ENCODE data around the gene CYRIA. TPM values are rescaled to one million over a fixed set of nuclear protein-coding genes. Genes with fewer than 3 reads are reported as not detected.

Gene CYRIA
- total and polyA plus RNA-seq, 2 donors (not counting 3 experiments of a cell fraction or from before 2014, with no cell fraction given): 9.3 to 38.4 TPM

- Histone ChIP-seq H3K27me3 (ENCODE audit: control insufficient read depth in 2 of 2, insufficient read depth in 2 of 2, low read length in 2 of 2) (no peaks in the 10 kb centered on the region), H2AFZ (ENCODE audit: low read depth, low read length) (no peak overlapping the region), H3K79me2 (ENCODE audit: control insufficient read depth, insufficient read depth, low read length) (peaks cover 8% of the 10 kb centered on the region), H3K36me3 (ENCODE audit: control insufficient read depth in 2 of 2, extremely low read depth in 1 of 2, insufficient read depth in 2 of 2, low read length in 2 of 2) (peaks cover 0 to 3% of the 10 kb centered on the region in 2 experiments), H3K9ac (replicated peaks; ENCODE audit: extremely low read depth, insufficient read depth, low read length) (no peak overlapping the region), H3K9me3 (replicated peaks; ENCODE audit: control insufficient read depth, insufficient read depth, low read length) (no peaks in the 10 kb centered on the region), H3K9me1 (replicated peaks; ENCODE audit: control insufficient read depth, extremely low read depth, insufficient read depth, low read length) (no peaks in the 10 kb centered on the region), H4K20me1 (replicated peaks; ENCODE audit: control insufficient read depth, extremely low read depth, insufficient read depth, low read length) (no peaks in the 10 kb centered on the region), H3K4me2 (ENCODE audit: insufficient read depth, low read length) (peak overlapping the region; percentile 29), H3K4me1 (ENCODE audit: control insufficient read depth, extremely low read depth, insufficient read depth, low read length) (peaks cover 8% of the 10 kb centered on the region), H3K4me3 (replicated peaks in 1 of 3; ENCODE audit: insufficient read depth in 1 of 3, low read depth in 1 of 3, low read length in 3 of 3) (no peak overlapping the region), H3K27ac (ENCODE audit: insufficient read depth, low read depth, low read length) (peak overlapping the region; percentile 37)
- dilution Hi-C loops (cut with MboI; ENCODE audit: extremely low pct_ligation_motif_present, low sequenced_read_pairs) (no loop called here), intact Hi-C loops (cut with micrococcal nuclease) (no loop called here)
- DNase-seq (ENCODE audit: low read depth, low spot score) (peak; percentile 56), FAIRE-seq (peak; percentile 83)
- no TSS peak for BruUV-seq (replicated peaks)
- POLR2A ChIA-PET: no interaction called here
- CTCF ChIA-PET: interaction anchor here (0.7 to 1.5 kb wide), 3 partner anchors 9 to 33 kb away, joined by 3 read pairs; no protein-coding TSS in a partner anchor
- peak; percentile 22 for TF ChIP-seq FOS (IDR thresholded peaks at IDR 0.05; ENCODE audit: borderline replicate concordance, insufficient read depth, low read length)
- peak; percentile 16 for TF ChIP-seq JUN (IDR thresholded peaks at IDR 0.05; ENCODE audit: borderline replicate concordance, insufficient read depth, insufficient read length, low read depth)
- TF ChIP-seq CTCF (IDR thresholded peaks at IDR 0.05; ENCODE audit: extremely low read depth in 1 of 2, insufficient read depth in 1 of 2, low read depth in 1 of 2, low read length in 2 of 2): no peak
These were observed 31.8 kb downstream of the CYRIA start for GRCh38 chr2:16633621-16634430.

DNA sequence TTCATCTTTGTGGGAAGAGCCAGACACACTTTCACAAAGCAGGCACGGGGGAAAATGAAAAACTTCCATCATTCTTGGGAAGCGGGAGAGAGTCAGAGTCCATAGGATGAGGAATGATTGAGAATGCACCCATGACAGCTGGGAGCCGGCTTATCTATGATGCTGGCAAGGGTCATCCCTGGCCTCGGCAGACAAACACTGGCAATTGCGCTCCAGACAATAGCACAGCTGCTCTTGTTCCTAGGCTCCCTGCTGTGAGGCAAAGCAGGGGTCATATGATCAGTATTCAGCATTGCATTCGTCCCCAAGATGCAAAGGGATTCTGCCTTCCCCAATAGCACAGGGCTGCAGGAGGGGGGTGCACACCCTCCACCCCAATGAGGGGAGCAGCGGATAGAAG, 33.0 kb downstream of the CYRIA start:
- no peak overlapping the region for H3K9ac ChIP-seq (replicated peaks; ENCODE audit: extremely low read depth, insufficient read depth, low read length)
- dilution Hi-C loops (cut with MboI; ENCODE audit: extremely low pct_ligation_motif_present, low sequenced_read_pairs) (no loop called here), intact Hi-C loops (cut with micrococcal nuclease) (no loop called here)
- ChIA-PET CTCF (no interaction called here), POLR2A (no interaction called here)
- FAIRE-seq (no peak), DNase-seq (ENCODE audit: low read depth, low spot score) (no peak)
- no TSS peak for BruUV-seq (replicated peaks)
- no peaks in the 10 kb centered on the region for H3K27me3 ChIP-seq (ENCODE audit: control insufficient read depth in 2 of 2, insufficient read depth in 2 of 2, low read length in 2 of 2)
- TF ChIP-seq MYC (IDR thresholded peaks at IDR 0.05; ENCODE audit: low read depth, low read length): no peak
- TF ChIP-seq GATA2 (IDR thresholded peaks at IDR 0.05; ENCODE audit: insufficient read depth, insufficient read length, low read depth, low read length): no peak
- no peak for TF ChIP-seq MAX (IDR thresholded peaks at IDR 0.05; ENCODE audit: insufficient read depth, insufficient read length)
- no peak for TF ChIP-seq EZH2 (IDR thresholded peaks at IDR 0.05; ENCODE audit: borderline replicate concordance, low read depth, low read length, severe bottlenecking)
- TF ChIP-seq POLR2AphosphoS5 (IDR thresholded peaks at IDR 0.05; ENCODE audit: insufficient read depth, low read depth, low read length): no peak
- no peak for TF ChIP-seq FOS (IDR thresholded peaks at IDR 0.05; ENCODE audit: borderline replicate concordance, insufficient read depth, low read length)
- no peak for TF ChIP-seq JUN (IDR thresholded peaks at IDR 0.05; ENCODE audit: borderline replicate concordance, insufficient read depth, insufficient read length, low read depth)
- H3K4me2 ChIP-seq (ENCODE audit: insufficient read depth, low read length): no peak overlapping the region
- H3K27ac ChIP-seq (ENCODE audit: insufficient read depth, low read depth, low read length): no peak overlapping the region
- H3K4me1 ChIP-seq (ENCODE audit: control insufficient read depth, extremely low read depth, insufficient read depth, low read length): peaks cover 8% of the 10 kb centered on the region
- H3K4me3 ChIP-seq (replicated peaks in 1 of 3; ENCODE audit: insufficient read depth in 1 of 3, low read depth in 1 of 3, low read length in 3 of 3): no peak overlapping the region
- H4K20me1 ChIP-seq (replicated peaks; ENCODE audit: control insufficient read depth, extremely low read depth, insufficient read depth, low read length): no peaks in the 10 kb centered on the region
- no peaks in the 10 kb centered on the region for H3K9me1 ChIP-seq (replicated peaks; ENCODE audit: control insufficient read depth, extremely low read depth, insufficient read depth, low read length)
- H3K36me3 ChIP-seq (ENCODE audit: control insufficient read depth in 2 of 2, extremely low read depth in 1 of 2, insufficient read depth in 2 of 2, low read length in 2 of 2): no peaks in the 10 kb centered on the region
- no peak overlapping the region for H2AFZ ChIP-seq (ENCODE audit: low read depth, low read length)
- peaks cover 8% of the 10 kb centered on the region for H3K79me2 ChIP-seq (ENCODE audit: control insufficient read depth, insufficient read depth, low read length)
- H3K9me3 ChIP-seq (replicated peaks; ENCODE audit: control insufficient read depth, insufficient read depth, low read length): no peaks in the 10 kb centered on the region
